ENCODE measurements around the gene MAMSTR.

- TF ChIP-seq, protein P1, sequence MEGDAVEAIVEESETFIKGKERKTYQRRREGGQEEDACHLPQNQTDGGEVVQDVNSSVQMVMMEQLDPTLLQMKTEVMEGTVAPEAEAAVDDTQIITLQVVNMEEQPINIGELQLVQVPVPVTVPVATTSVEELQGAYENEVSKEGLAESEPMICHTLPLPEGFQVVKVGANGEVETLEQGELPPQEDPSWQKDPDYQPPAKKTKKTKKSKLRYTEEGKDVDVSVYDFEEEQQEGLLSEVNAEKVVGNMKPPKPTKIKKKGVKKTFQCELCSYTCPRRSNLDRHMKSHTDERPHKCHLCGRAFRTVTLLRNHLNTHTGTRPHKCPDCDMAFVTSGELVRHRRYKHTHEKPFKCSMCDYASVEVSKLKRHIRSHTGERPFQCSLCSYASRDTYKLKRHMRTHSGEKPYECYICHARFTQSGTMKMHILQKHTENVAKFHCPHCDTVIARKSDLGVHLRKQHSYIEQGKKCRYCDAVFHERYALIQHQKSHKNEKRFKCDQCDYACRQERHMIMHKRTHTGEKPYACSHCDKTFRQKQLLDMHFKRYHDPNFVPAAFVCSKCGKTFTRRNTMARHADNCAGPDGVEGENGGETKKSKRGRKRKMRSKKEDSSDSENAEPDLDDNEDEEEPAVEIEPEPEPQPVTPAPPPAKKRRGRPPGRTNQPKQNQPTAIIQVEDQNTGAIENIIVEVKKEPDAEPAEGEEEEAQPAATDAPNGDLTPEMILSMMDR (optimal IDR thresholded peaks at IDR 0.05 in 1 of 3, IDR thresholded peaks at IDR 0.05 in 1 of 3, conservative IDR thresholded peaks at IDR 0.05 in 1 of 3; ENCODE audit: extremely low read depth in 1 of 3, insufficient read depth in 2 of 3, low read length in 3 of 3) = no peak
- TF ChIP-seq EZH2 (IDR thresholded peaks at IDR 0.05; ENCODE audit: low read length) = no peak
Measured at GRCh38 chr19:48680436-48681126, 38.9 kb downstream of the MAMSTR start.
